HG02970 (cell line): ENCODE measurements around the gene TPP2.
A peak's percentile ranks its signal among the peaks of the same experiment; 100 is the strongest.

ENCODE experiments used
- ATAC-seq: cut with Tn5 transposase; IDR thresholded peaks from one replicate; pipeline ENCODE4 v1.9.1; 2021; ENCODE audit warnings: mild to moderate bottlenecking, moderate library complexity, moderate number of reproducible peaks; ENCODE audit not compliant: unreplicated experiment, low FRiP score

Gene TPP2

GRCh38 chr13:102596147-102597028, at the start of gene TPP2:
Gene TPP2 (plus strand): TSS chr13:102596986. CDS start chr13:102597039, 53 bp downstream.
- peak; percentile 85 for ATAC-seq

GRCh38 chr13:102548811-102549210, 48.0 kb upstream of the TPP2 start:
- ATAC-seq: no peak

GRCh38 chr13:102550507-102550906, 46.3 kb upstream of the TPP2 start:
- no peak for ATAC-seq

- ATAC-seq: no peak
Observed at GRCh38 chr13:102555914-102556553, 40.8 kb upstream of the TPP2 start.

GRCh38 chr13:102556806-102557205, 40.0 kb upstream of the TPP2 start:
- no peak for ATAC-seq

GRCh38 chr13:102558029-102558428, 38.8 kb upstream of the TPP2 start:
- ATAC-seq: no peak

GRCh38 chr13:102561933-102562332, 34.9 kb upstream of the TPP2 start:
- ATAC-seq: no peak

GRCh38 chr13:102563267-102563666, 33.5 kb upstream of the TPP2 start:
- ATAC-seq: no peak

GRCh38 chr13:102564564-102564963, 32.2 kb upstream of the TPP2 start:
- ATAC-seq: no peak

- ATAC-seq: no peak
Observed at GRCh38 chr13:102566513-102566912, 30.3 kb upstream of the TPP2 start.

GRCh38 chr13:102567857-102568256, 28.9 kb upstream of the TPP2 start:
- no peak for ATAC-seq

- ATAC-seq: no peak
Observed at GRCh38 chr13:102569488-102569887, 27.3 kb upstream of the TPP2 start.

GRCh38 chr13:102571075-102571474, 25.7 kb upstream of the TPP2 start:
- no peak for ATAC-seq

GRCh38 chr13:102572323-102572722, 24.5 kb upstream of the TPP2 start:
- no peak for ATAC-seq

GRCh38 chr13:102580552-102581169, 16.1 kb upstream of the TPP2 start:
- ATAC-seq: no peak

- ATAC-seq: no peak
Observed at GRCh38 chr13:102582256-102582655, 14.5 kb upstream of the TPP2 start.

- no peak for ATAC-seq
Observed at GRCh38 chr13:102584434-102584833, 12.4 kb upstream of the TPP2 start.

- no peak for ATAC-seq
Observed at GRCh38 chr13:102586615-102587014, 10.2 kb upstream of the TPP2 start.

- no peak for ATAC-seq
Observed at GRCh38 chr13:102587916-102588315, 8.9 kb upstream of the TPP2 start.

GRCh38 chr13:102589301-102589822, 7.4 kb upstream of the TPP2 start:
- ATAC-seq: no peak
